WTC11 (cell line): ENCODE results near the gene CNTNAP2.

Experiments used
- ELF4 ChIP-seq: sonication (generic); formaldehyde crosslinking; IDR thresholded peaks from 2 replicates; pipeline ENCODE4 v1.8.1; 2022; ENCODE audit warnings: low read depth, mild to moderate bottlenecking, moderate library complexity, missing genetic modification reagents
- ESRRA ChIP-seq: sonication (generic); formaldehyde crosslinking; IDR thresholded peaks from 2 replicates; pipeline ENCODE4 v1.8.1; 2022; ENCODE audit warnings: mild to moderate bottlenecking, missing genetic modification reagents, borderline replicate concordance
- TF ChIP-seq, protein P1 (sequence below): fragments of 200-600 bp; IDR thresholded peaks from 2 replicates; pipeline ENCODE4 v1.8.0; 2022; ENCODE audit warnings: antibody characterized with exemption
- TF ChIP-seq, protein P2 (sequence below): sonication (generic); formaldehyde crosslinking; conservative IDR thresholded peaks from 2 replicates; pipeline ENCODE4 v1.8.1; 2023; ENCODE audit warnings: mild to moderate bottlenecking, low read depth, missing genetic modification reagents, moderate library complexity

DNA sequence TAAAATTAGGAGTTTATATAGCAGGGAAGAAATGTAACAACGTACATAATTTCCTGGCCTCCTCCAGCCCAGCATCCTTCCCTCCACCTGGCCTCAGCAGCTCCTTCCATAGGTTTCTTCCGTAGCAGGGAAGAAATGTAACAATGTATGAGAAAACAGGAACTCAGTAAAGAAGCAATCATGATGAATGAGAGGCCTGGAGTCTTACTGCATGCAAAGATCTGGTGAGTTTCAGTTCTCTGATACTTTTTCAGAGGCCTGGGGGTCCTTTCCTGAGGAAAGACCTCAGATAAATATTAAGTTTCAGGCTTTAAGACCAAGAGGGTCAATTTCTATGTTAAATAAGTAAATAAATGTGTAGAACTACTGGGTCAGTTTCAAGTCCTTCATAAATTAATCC, 2318.3 kb downstream of the CNTNAP2 start:
- TF ChIP-seq ELF4 = no peak
- TF ChIP-seq, protein P1, sequence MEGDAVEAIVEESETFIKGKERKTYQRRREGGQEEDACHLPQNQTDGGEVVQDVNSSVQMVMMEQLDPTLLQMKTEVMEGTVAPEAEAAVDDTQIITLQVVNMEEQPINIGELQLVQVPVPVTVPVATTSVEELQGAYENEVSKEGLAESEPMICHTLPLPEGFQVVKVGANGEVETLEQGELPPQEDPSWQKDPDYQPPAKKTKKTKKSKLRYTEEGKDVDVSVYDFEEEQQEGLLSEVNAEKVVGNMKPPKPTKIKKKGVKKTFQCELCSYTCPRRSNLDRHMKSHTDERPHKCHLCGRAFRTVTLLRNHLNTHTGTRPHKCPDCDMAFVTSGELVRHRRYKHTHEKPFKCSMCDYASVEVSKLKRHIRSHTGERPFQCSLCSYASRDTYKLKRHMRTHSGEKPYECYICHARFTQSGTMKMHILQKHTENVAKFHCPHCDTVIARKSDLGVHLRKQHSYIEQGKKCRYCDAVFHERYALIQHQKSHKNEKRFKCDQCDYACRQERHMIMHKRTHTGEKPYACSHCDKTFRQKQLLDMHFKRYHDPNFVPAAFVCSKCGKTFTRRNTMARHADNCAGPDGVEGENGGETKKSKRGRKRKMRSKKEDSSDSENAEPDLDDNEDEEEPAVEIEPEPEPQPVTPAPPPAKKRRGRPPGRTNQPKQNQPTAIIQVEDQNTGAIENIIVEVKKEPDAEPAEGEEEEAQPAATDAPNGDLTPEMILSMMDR = no peak
- TF ChIP-seq, protein P2, sequence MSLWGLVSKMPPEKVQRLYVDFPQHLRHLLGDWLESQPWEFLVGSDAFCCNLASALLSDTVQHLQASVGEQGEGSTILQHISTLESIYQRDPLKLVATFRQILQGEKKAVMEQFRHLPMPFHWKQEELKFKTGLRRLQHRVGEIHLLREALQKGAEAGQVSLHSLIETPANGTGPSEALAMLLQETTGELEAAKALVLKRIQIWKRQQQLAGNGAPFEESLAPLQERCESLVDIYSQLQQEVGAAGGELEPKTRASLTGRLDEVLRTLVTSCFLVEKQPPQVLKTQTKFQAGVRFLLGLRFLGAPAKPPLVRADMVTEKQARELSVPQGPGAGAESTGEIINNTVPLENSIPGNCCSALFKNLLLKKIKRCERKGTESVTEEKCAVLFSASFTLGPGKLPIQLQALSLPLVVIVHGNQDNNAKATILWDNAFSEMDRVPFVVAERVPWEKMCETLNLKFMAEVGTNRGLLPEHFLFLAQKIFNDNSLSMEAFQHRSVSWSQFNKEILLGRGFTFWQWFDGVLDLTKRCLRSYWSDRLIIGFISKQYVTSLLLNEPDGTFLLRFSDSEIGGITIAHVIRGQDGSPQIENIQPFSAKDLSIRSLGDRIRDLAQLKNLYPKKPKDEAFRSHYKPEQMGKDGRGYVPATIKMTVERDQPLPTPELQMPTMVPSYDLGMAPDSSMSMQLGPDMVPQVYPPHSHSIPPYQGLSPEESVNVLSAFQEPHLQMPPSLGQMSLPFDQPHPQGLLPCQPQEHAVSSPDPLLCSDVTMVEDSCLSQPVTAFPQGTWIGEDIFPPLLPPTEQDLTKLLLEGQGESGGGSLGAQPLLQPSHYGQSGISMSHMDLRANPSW = no peak
- no peak for TF ChIP-seq ESRRA (CRISPR knock-in tag)
